SK-N-SH (cell line): Measurements from ENCODE around the gene RHBDF2. TPM values are rescaled to one million over a fixed set of nuclear protein-coding genes. Genes with fewer than 3 reads are reported as not detected.

Experiments used
- CTCF ChIA-PET: fragments of 300-600, 350-600 bp; formaldehyde crosslinking; extraction: SDS; loops from one replicate; lab custom pipeline; 2021; lab: Yijun Ruan, JAX
- POLR2A ChIA-PET: fragments of 350-600 bp; sonication (Branson Sonifier 250); formaldehyde crosslinking; extraction: SDS; loops from one replicate; lab custom pipeline; 2020; ENCODE audit warnings: antibody characterized with exemption, inconsistent platforms; lab: Yijun Ruan, JAX
- DNase-seq: peaks from one replicate; pipeline ENCODE4 v3.0.0; 2012
- H2AFZ ChIP-seq: fragments of 200-600 bp; sonication (generic); 2 replicates; pipeline ENCODE4 v1.8.1; 2016; ENCODE audit warnings: antibody characterized with exemption, mild to moderate bottlenecking, low read depth
- H3F3A ChIP-seq: fragments of 200-600 bp; sonication (generic); replicated peaks from 2 replicates; pipeline ENCODE3; 2016; ENCODE audit warnings: antibody characterized with exemption, mild to moderate bottlenecking; ENCODE audit not compliant: insufficient read depth
- H3K27ac ChIP-seq, 2 experiments: fragments of 200-500 bp in 1 of 2; fragments of 200-600 bp in 1 of 2; sonication (Bioruptor generic) in 1 of 2; sonication (generic), shearing (Covaris generic) in 1 of 2; 2 replicates each; pipeline versions ENCODE4 v1.5.1 to v1.6.1; 2014 to 2016; ENCODE audit warnings: low read depth in 2 of 2, inconsistent platforms in 1 of 2, low read length in 1 of 2, mild to moderate bottlenecking in 1 of 2, mixed read lengths in 1 of 2
- H3K27me3 ChIP-seq: fragments of 200-600 bp; sonication (generic), shearing (Covaris generic); 2 replicates; pipeline ENCODE4 v1.6.1; 2016; ENCODE audit warnings: mixed run types; ENCODE audit not compliant: insufficient read depth
- H3K36me3 ChIP-seq, 2 experiments: fragments of 200-500 bp in 1 of 2; fragments of 200-600 bp in 1 of 2; sonication (Bioruptor generic) in 1 of 2; sonication (generic) in 1 of 2; replicated peaks in 1 of 2; 2 replicates each; pipeline versions ENCODE3 to v1.5.1; 2014 to 2016; ENCODE audit warnings: low read length in 1 of 2, mild to moderate bottlenecking in 1 of 2; ENCODE audit not compliant: insufficient read depth in 2 of 2, control insufficient read depth in 1 of 2
- H3K4me1 ChIP-seq, 2 experiments: fragments of 200-500 bp in 1 of 2; fragments of 200-600 bp in 1 of 2; sonication (Bioruptor generic) in 1 of 2; sonication (generic), shearing (Covaris generic) in 1 of 2; 2 replicates each; pipeline versions ENCODE4 v1.5.1 to v1.6.1; 2014 to 2016; ENCODE audit warnings: low read depth in 1 of 2, low read length in 1 of 2, mixed run types in 1 of 2; ENCODE audit not compliant: insufficient read depth in 2 of 2, control insufficient read depth in 1 of 2
- H3K4me2 ChIP-seq: fragments of 200-600 bp; sonication (generic), shearing (Covaris generic); 2 replicates; pipeline ENCODE4 v1.6.1; 2017; ENCODE audit warnings: mixed run types
- H3K4me3 ChIP-seq, 2 experiments: fragments of 200-500 bp in 1 of 2; fragments of 200-600 bp in 1 of 2; sonication (Bioruptor generic) in 1 of 2; sonication (generic), shearing (Covaris generic) in 1 of 2; 2 replicates each; pipeline versions ENCODE4 v1.5.1 to v1.8.1; 2014 to 2016; ENCODE audit warnings: low read depth in 2 of 2, inconsistent platforms in 1 of 2, low read length in 1 of 2, mild to moderate bottlenecking in 1 of 2, mixed read lengths in 1 of 2, moderate library complexity in 1 of 2
- H3K79me2 ChIP-seq: fragments of 200-600 bp; sonication (generic); 2 replicates; pipeline ENCODE4 v1.8.1; 2017; ENCODE audit warnings: mild to moderate bottlenecking; ENCODE audit not compliant: insufficient read depth
- H3K9ac ChIP-seq: fragments of 200-600 bp; sonication (generic); 2 replicates; pipeline ENCODE4 v1.6.1; 2017; ENCODE audit warnings: mixed run types
- H3K9me2 ChIP-seq: fragments of 200-600 bp; sonication (generic); 2 replicates; pipeline ENCODE4 v1.6.1; 2017; ENCODE audit warnings: mixed run types
- H3K9me3 ChIP-seq: fragments of 200-600 bp; sonication (generic); 2 replicates; pipeline ENCODE4 v1.6.1; 2017; ENCODE audit warnings: mixed run types, mild to moderate bottlenecking, moderate library complexity
- H4K20me1 ChIP-seq: fragments of 200-600 bp; sonication (generic); 2 replicates; pipeline ENCODE4 v1.6.1; 2017; ENCODE audit warnings: mild to moderate bottlenecking, mixed run types; ENCODE audit not compliant: insufficient read depth
- EP300 ChIP-seq, 2 experiments: IDR thresholded peaks; 2 replicates each; pipeline versions ENCODE4 v1.4.0 to v1.6.1; 2012; ENCODE audit warnings: borderline replicate concordance in 1 of 2, low read depth in 1 of 2, low read length in 1 of 2
- EZH2phosphoT487 ChIP-seq: fragments of 200-600 bp; sonication (generic); IDR thresholded peaks from 2 replicates; pipeline ENCODE4 v1.6.1; 2017; ENCODE audit warnings: low read depth, mixed run types, mild to moderate bottlenecking, antibody characterized with exemption, moderate library complexity, borderline replicate concordance
- FOXJ3 ChIP-seq: sonication (generic); formaldehyde crosslinking; IDR thresholded peaks from 2 replicates; pipeline ENCODE4 v1.5.1; 2020; ENCODE audit warnings: mild to moderate bottlenecking, missing genetic modification reagents
- FOXM1 ChIP-seq: IDR thresholded peaks from 2 replicates; pipeline ENCODE4 v1.4.0; 2012; ENCODE audit warnings: low read depth, mild to moderate bottlenecking
- JUND ChIP-seq: IDR thresholded peaks from 2 replicates; pipeline ENCODE4 v1.4.0; 2012
- MAX ChIP-seq: IDR thresholded peaks from 2 replicates; pipeline ENCODE4 v1.4.0; 2012; ENCODE audit warnings: low read depth
- MEF2A ChIP-seq: IDR thresholded peaks from 2 replicates; pipeline ENCODE4 v1.4.0; 2012; ENCODE audit warnings: low read depth, borderline replicate concordance
- MXI1 ChIP-seq: IDR thresholded peaks from 2 replicates; pipeline ENCODE4 v1.6.1; 2012; ENCODE audit warnings: mild to moderate bottlenecking, low read depth, low read length, improper control_type of control experiment
- NFIC ChIP-seq: IDR thresholded peaks from 2 replicates; pipeline ENCODE4 v1.4.0; 2012; ENCODE audit warnings: borderline replicate concordance
- NRF1 ChIP-seq: IDR thresholded peaks from 2 replicates; pipeline ENCODE4 v1.6.1; 2012; ENCODE audit warnings: low read depth, mild to moderate bottlenecking, low read length
- POLR2AphosphoS5 ChIP-seq: IDR thresholded peaks from 2 replicates; pipeline ENCODE4 v1.6.1; 2012; ENCODE audit warnings: low read depth, low read length
- RAD21 ChIP-seq: IDR thresholded peaks from 2 replicates; pipeline ENCODE4 v1.6.1; 2012; ENCODE audit warnings: mild to moderate bottlenecking, low read length
- RCOR1 ChIP-seq: fragments of 150-350 bp; IDR thresholded peaks from 2 replicates; pipeline ENCODE4 v1.6.1; 2017; ENCODE audit warnings: antibody characterized with exemption, low read length
- RXRA ChIP-seq: IDR thresholded peaks from 2 replicates; pipeline ENCODE4 v1.4.0; 2012; ENCODE audit warnings: low read depth, mild to moderate bottlenecking, borderline replicate concordance
- SMC3 ChIP-seq: IDR thresholded peaks from 2 replicates; pipeline ENCODE4 v1.6.1; 2012; ENCODE audit warnings: low read depth, low read length, improper control_type of control experiment
- TAF1 ChIP-seq: IDR thresholded peaks from 2 replicates; pipeline ENCODE4 v1.6.1; 2012; ENCODE audit warnings: low read depth, mild to moderate bottlenecking, low read length, moderate library complexity, borderline replicate concordance
- TCF12 ChIP-seq: IDR thresholded peaks from 2 replicates; pipeline ENCODE4 v1.4.0; 2012
- USF1 ChIP-seq: IDR thresholded peaks from 2 replicates; pipeline ENCODE4 v1.4.0; 2012; ENCODE audit warnings: low read depth, borderline replicate concordance
- USF2 ChIP-seq: fragments of 150-350 bp; IDR thresholded peaks from 2 replicates; pipeline ENCODE4 v1.6.1; 2017; ENCODE audit warnings: antibody characterized with exemption, low read length, low read depth, borderline replicate concordance
- YY1 ChIP-seq: IDR thresholded peaks from 2 replicates; pipeline ENCODE4 v1.4.0; 2012; ENCODE audit warnings: low read depth, mild to moderate bottlenecking
- WGBS: methylation state at CpG from one replicate; pipeline ENCODE4 v1.1.6; 2017; ENCODE audit warnings: low lambda C conversion rate; 5-methylcytosine and 5-hydroxymethylcytosine counted together
- polyA plus RNA-seq, 3 experiments: library from polyadenylated mRNA; depleted of rRNA; stranded (reverse); fragments of >200 nt; gene quantifications; 2 replicates each; pipeline ENCODE4 v1.2.3, GENCODE V29; 2012

RHBDF2 gene
- polyA plus RNA-seq, 1 of the 3 experiments (the other 2 are of a cell fraction), result 16.1 TPM

- TF ChIP-seq EZH2phosphoT487 (no peak), POLR2AphosphoS5 (0 out of 2 replicates have a peak, but pooled peaks have one; percentile 17), MEF2A (no peak), FOXM1 (no peak), RCOR1 (no peak), TCF12 (peak; percentile 49), MXI1 (no peak), NFIC (no peak), MAX (peak; percentile 45), SMC3 (no peak), RAD21 (no peak), USF1 (no peak)
Measured at GRCh38 chr17:76446449-76447231, 54.6 kb downstream of the RHBDF2 start (continued).

- Histone ChIP-seq H3K4me2 (peak overlapping the region; percentile 69), H3K4me1 (peaks cover 35 to 45% of the 10 kb centered on the region in 2 experiments), H3K9me3 (no peaks in the 10 kb centered on the region), H3K9me2 (no peaks in the 10 kb centered on the region), H2AFZ (no peak overlapping the region), H3F3A (peaks cover 25% of the 10 kb centered on the region)
- DNase-seq, result no peak
- CTCF ChIA-PET, result interaction anchor here (0.7 to 9.5 kb wide), 13 partner anchors 8 to 188 kb away, joined by 3 to 60 read pairs (median 4); no protein-coding TSS in a partner anchor
- TF ChIP-seq RCOR1, result no peak
- no peak for TF ChIP-seq USF2
- TF ChIP-seq RAD21, result no peak
- no peak for TF ChIP-seq MAX
- TF ChIP-seq NRF1, result no peak
- no peak for TF ChIP-seq FOXJ3 (CRISPR knock-in tag)
- no peak for TF ChIP-seq TAF1
- TF ChIP-seq RXRA, result no peak
- TF ChIP-seq EP300 (IDR thresholded peaks at IDR 0.05; ENCODE audit: borderline replicate concordance in 1 of 2, low read depth in 1 of 2, low read length in 1 of 2), result no peak
- no peak for TF ChIP-seq YY1
- TF ChIP-seq SMC3, result no peak
- no peak for TF ChIP-seq JUND
- no peak for TF ChIP-seq POLR2AphosphoS5
- TF ChIP-seq, all 33 proteins: peak for 0
- no peaks in the 10 kb centered on the region for H3K27me3 ChIP-seq
- peaks cover 89% of the 10 kb centered on the region for H4K20me1 ChIP-seq
- 80% methylated on average over 10 of the region's 10 CpGs for WGBS
- POLR2A ChIA-PET, result no interaction called here
- peaks cover 96% of the 10 kb centered on the region for H3K79me2 ChIP-seq
- H3K4me3 ChIP-seq, result peak overlapping the region in 1 of 2 experiments; percentile 34; a peak in 2 of 4 replicates
- no peaks in the 10 kb centered on the region for H3K36me3 ChIP-seq
- H3K9ac ChIP-seq, result peak overlapping the region; percentile 21; the same call in 1 of the 2 replicates
- H3K27ac ChIP-seq, result peak overlapping the region; percentile 4 to 64; a peak in 3 of 4 replicates
Measured at GRCh38 chr17:76445697-76446448, 55.4 kb downstream of the RHBDF2 start.
